ENCODE data around the gene ASTN2.

Gene ASTN2

DNA sequence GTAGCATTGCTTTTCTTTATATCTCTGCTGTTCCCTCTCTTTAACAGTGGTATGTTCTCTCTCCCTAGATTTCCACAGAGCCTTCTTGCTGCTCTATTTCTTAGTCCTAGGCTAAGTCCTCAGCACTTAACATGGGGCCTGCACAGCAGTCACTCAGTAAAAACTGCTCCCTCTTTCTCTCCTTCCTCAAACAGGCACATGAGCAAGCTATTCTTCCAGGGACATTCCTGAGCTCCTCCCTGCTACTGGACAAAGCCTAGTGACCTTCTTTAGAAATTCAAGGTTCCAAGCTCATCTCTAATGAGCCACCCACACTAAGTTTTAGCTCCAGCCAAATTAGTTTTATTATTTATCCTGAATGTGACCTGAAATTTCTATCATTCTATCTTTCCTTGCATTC is 688.3 kb downstream of the ASTN2 start:
- DNase-seq (ENCODE audit: insufficient read length, low spot score) (no peak), FAIRE-seq (no peak)

DNA sequence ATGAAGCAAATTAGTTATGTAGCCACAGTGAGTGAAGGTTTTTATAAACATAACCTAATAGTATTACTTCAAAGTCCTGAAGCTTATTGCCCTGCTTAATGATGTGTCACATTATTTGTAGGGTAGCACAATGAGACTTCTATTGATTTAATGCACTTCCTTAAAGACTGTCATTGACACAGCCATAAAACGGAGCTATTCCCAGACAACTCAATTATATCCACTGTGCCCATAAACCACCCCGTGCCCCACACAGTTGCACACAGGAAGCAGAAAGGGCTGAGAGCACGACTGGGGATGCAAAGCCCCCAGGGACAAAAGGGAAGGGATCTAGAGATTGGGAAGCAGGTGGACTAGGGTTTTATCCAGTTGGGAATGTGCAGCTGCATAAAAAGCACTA is 690.7 kb downstream of the ASTN2 start:
- FAIRE-seq (no peak), DNase-seq (ENCODE audit: insufficient read length, low spot score) (no peak)

DNA sequence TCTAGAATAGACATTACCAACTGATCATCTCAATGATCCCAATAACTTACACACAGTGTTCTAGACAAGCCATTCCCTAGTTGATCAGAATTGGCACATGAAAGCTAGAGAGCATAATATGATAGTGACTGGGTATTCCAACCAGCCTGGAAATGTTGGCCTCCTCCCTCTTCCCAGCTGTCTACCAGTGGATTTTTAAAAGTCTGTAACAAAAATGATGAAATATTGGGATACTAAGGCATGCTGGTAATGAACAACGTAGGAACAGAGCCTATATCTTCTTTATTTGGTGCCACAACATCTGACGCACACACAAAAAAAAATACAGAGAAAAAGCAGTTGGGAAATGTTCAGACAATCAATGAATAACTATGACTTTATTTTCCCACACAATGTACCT is 692.9 kb downstream of the ASTN2 start:
- DNase-seq (ENCODE audit: insufficient read length, low spot score) (no peak), FAIRE-seq (no peak)

DNA sequence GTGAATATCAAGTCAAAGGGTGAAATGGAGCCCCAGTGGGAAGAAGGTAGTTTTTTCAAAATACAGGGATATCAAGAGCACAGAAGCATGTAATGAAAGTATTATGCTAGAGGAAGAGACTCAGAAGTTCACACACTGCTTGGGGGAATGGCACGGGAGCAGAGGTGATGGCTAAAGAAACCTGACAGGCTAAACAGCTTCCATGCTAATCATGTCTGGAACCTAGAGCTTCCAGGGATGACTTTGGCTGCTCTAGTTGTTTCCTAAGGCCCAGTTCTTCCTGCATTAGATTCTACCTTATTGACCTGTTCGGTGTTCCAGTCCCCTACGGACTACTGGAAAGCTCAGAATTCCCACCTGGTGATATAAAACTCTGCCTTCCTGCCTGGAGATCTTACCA is 693.4 kb downstream of the ASTN2 start:
- FAIRE-seq (no peak), DNase-seq (ENCODE audit: insufficient read length, low spot score) (no peak)

DNA sequence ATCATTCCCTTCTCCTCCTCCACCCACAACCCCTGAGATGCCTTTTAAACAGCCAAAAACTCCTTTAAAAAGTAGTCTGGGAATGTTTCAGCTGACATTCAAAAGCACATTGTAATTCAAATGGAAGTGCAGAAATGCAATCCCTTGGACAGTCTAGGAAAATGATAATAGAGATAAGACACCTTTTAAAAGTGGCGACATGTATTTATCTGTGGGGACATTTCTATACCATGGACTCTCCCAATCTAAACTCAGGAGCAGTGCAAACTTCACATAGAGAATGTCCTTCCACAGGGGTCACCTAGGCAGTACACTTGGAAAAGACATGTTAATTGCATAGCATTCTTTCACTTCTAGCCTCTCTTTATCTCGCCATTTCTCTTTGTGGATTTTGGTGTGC is 694.7 kb downstream of the ASTN2 start:
- no peak for DNase-seq (ENCODE audit: insufficient read length, low spot score)
- no peak for FAIRE-seq

DNA sequence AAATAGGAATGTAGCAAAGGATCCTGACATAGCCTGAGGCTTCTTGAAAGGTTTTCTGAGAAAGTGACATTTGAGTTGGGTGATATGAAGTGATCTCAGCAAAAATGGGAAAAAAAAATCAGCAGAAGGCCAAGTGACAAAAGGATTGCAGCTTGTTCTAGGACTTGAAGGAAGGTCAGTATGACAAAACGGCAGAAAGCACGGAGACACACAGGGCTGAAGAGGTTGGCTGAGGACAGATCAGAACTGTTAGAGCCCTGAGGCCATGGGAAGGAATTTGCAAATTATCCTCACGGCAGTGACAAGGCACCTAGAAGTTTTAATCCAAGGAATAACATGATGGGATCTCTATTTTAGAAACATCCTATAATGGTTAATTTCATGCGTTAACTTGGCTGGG is 696.7 kb downstream of the ASTN2 start:
- DNase-seq (ENCODE audit: insufficient read length, low spot score) (no peak), FAIRE-seq (no peak)

DNA sequence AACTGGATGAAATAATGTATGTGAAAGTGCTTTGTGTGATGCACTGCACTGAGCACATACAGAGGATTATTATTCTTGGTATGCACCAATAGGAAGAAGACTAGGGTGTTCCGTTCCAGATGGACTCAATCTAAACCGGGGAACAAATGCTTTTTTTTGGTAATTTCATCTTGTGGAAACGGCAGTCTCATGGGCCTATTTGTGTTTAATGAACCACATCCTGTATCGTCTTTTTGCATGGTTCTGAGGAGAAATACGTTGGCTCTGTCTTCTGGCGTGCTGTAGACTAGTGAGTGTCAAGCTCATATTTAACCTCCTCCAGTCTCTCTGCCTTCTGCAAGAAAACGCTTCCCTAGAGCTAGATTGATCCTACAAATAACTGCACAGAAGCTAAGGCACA is 697.7 kb downstream of the ASTN2 start:
- DNase-seq (ENCODE audit: insufficient read length, low spot score) (no peak), FAIRE-seq (no peak)

DNA sequence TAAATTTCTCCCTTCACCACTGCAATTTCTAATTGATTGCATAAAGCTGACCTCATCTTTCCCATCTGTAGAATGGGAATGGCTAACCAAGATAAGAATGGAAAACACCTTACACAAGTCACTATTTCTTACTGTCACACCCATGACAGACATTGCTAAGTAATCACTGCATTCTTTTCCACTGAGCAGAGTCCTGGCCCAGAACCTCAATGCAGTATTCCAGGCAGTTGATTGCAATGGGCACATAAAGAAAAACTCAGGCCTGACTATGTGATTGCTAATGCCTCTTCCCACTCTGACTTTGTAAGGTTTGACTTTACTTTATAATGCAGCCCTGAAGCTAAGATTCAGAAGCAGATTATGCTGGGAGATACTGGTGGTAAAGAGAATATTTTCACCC is 698.4 kb downstream of the ASTN2 start:
- FAIRE-seq: no peak
- no peak for DNase-seq (ENCODE audit: insufficient read length, low spot score)

DNA sequence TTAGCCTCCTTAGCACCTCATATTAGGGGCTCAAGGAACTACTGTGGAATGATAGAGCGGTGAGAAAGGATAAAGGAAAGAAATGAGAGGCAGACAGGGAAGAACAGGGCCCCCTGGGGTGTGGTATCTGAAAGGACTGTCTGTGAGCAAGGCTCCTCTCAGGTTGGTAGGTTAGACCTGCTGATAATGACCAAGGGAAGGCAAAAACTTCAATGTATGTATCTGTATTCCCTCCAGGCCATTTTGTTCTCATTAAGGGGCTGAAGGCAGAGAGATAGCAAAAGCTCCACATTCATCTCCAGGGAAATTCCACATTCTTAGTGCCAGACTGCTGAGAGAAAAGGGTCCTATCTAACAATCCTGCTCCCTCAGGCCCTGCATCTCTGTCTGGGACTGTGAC is 699.1 kb downstream of the ASTN2 start:
- FAIRE-seq: no peak
- no peak for DNase-seq (ENCODE audit: insufficient read length, low spot score)

DNA sequence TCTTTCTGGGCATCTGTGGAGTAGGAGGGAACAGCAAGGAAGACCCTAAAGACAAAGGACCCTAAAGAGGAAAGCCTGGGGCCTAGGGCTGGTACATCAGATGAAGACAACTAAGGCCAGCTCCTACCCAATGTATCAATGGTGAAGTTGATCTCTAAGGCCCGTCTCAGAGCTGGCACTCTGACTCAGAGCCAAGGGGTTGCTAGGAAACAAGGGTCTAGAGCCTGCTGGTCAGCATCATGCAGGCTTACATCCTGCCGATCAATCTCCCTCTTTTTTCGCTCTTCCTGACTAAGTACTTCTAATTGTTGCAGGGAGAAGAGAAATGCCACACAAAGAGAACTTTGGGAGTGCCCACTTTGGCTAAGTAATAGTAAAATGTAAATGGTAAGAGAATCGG is 701.6 kb downstream of the ASTN2 start:
- FAIRE-seq (no peak), DNase-seq (ENCODE audit: insufficient read length, low spot score) (no peak)

DNA sequence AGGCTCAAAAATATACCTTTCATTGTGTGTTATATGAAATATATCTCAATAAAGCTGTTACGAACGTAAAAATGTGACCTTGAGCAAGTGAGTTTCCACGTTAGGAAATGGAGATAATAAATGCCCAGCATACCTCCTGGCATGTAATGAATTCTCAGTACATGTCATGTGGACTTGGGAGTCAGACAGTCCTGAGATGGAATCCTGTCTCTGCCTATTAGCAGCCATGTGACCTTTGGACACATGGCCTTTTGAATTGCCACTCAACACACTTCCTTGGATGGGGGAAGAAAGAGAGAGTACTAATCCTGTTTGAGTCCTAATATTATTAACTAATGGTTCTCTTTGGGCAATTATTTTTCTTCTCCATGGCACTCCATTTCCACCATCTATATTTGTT is 702.1 kb downstream of the ASTN2 start:
- FAIRE-seq: no peak

DNA sequence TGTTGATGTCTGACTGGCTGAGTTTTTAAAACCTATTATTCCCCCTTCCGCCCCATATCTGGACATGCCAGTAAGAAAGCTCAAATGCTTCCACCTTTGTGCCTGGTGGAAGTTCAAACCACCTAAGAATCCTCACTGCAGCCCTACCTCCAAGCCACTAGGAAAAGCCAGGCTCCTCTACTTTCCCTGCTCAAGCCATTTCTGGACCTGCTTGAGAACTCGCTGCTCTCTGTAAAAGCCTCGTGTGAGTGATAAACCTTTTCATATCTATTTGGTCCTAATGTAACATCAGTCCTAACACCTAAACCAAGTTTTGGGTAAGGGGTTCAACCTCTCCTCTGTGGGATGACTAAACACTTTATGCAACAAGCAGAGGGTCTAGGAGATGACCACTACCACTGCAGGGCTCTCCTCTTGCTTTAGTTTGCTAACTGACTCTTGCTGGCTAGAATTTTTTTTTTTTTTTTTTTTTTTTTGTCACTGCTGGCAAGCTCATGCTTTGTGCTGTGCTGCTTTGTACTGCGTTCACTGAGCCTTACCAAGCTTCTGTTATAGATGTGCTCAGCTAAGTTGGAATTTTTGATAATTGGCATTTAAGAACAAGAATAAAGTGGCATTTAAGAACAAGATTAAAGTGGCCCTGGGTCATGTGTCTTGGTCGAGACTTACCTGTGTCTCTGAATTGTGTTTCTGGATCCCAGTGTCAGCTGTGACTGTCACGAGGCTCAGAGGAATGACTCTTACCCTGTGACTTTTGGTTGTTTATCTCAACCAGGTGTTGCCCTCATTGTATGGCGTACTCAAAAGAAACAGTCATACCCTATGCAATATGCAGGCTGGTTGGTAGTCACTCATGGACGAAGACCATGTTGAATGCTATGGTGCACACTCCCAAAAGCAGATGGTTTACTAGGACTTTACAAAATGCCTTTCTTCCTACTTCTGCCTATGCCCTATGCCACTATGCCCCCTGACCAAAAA is 708.3 kb downstream of the ASTN2 start:
- no peak for FAIRE-seq

More for the DNA sequence above, 702.1 kb downstream of the ASTN2 start:
- no peak for DNase-seq (ENCODE audit: insufficient read length, low spot score)

DNA sequence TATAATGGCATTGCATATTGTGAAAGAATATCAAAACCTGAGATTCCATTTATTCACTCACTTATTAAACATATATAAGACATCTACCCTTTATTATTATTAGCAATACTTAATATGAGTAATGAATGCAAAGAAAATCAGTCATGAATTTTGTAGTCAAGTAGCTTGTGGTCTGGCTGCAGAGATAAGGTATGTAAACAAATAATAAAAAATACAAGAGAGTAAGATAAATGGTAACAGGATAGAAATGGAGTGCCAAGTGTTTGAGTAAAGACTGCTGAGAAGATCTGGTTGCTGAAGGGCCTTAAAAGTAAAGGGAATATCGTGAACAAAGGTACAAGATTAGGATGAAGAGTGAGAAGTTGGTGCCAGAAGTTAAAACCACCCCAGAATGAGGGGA is 709.3 kb downstream of the ASTN2 start:
- DNase-seq (ENCODE audit: insufficient read length, low spot score): no peak
- FAIRE-seq: no peak

More for the DNA sequence above, 708.3 kb downstream of the ASTN2 start:
- DNase-seq (ENCODE audit: insufficient read length, low spot score): no peak

DNA sequence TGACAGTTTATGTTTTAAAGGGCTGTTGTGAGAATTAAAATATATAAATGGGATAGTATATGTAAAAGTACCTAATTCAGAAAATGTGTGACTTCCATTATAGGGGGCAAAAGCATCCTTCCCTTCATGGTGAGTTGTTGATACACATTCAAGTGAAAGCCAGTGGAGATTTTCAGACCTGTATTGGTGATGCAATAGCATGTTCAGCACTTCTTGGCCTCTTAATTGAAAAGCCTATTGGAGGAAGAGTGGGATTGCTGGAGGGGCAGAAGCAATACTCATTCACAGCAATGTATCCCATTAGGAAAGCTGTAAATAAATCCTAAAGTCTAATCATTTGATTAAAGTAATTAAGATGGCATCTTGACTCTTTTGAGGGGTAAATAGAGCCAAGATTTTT is 710.4 kb downstream of the ASTN2 start:
- no peak for FAIRE-seq

DNA sequence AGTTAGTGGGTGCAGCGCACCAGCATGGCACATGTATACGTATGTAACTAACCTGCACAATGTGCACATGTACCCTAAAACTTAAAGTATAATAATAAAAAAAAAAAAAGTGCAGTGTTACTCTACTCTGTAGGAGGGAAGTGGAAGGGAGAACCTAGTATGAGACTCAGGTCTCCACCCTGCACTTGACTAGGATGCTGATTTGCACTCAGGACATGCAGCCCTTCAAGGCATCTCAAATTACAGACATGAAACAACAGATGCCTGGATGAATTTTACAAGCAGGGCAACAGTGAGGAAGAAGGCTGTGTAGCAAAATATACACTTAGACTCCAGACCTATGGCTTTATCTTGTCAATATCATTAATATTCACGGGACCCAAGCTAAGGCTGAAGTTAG is 711.2 kb downstream of the ASTN2 start:
- DNase-seq (ENCODE audit: insufficient read length, low spot score): no peak
- FAIRE-seq: no peak

More for the DNA sequence above, 710.4 kb downstream of the ASTN2 start:
- DNase-seq (ENCODE audit: insufficient read length, low spot score): no peak

DNA sequence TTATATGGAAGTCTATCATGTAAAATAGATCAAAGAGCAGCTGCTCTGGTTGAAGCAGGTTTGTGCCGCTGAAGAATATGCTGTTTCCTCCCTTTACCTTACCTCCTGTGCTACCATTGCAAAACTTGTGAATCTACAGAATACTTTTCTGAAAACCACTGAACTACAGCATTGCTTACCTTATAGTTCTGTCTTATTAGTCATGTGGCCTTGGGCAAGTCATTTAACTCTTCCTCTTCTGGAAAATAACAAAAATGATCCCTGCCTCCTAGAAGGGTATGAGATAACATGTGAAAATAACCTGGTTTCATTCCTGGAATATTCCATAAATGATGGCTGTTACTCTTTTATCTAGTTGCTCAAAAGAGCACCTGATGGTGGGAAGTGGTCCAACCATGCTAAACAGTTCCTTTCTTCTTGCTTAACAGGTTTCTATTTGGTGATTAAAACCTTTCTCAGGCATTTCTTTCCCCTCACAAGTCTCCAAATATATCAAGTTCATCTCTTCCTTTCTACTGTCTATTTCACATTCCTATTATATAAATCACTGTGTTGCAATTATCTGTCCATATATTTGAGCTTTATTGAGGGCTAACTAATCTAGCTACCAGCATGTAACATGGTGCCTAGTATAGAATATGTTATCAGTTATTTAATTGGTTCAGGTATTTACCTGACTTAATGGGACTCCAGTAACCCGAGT is 712.8 kb downstream of the ASTN2 start:
- DNase-seq (ENCODE audit: insufficient read length, low spot score) (no peak), FAIRE-seq (no peak)

DNA sequence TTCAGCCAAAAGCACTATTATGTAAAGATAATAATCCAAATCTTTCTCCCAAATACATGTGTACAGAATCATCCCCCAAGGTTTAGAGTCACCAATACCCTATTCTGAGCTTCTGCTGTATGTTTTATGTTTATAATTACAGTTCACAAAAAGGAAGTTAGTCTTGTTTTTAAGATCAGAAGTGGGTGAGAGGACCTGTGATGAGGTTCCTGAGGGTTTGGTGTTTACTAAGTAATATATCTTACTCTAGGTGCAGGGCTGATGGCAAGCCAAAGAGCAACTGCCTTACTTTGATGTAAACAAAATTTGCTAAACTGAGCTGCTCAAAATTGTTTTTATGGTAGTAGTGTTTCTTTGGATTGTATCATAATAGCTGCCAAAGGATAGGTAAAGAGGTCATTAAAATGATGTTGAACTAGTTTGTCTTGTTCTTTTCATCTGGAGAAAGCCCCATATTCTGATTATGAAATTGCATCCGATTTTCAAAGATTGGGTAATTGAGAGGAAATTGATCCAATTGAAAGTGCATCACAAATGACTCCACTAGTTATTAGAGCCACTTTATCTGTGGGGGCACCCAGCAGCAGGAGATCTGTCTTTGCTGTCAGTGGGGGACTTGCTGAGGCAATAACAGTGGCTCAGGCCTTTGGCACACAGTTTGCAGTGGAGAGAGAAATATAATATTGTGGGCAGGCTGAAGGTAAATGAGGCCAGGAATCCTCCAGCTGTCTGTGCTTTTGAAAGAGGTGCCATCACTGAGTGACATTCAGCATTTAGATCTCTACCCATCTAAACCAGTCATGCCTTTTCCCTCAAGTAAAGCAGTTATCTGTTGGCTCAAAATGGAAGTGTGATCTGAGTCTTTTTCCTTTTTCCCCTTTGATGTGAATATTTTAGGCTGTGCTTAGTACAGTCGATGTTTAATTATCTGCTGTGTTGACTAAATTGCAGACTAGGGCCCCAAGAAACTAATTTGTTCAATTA is 713.7 kb downstream of the ASTN2 start:
- FAIRE-seq (no peak), DNase-seq (ENCODE audit: insufficient read length, low spot score) (no peak)

DNA sequence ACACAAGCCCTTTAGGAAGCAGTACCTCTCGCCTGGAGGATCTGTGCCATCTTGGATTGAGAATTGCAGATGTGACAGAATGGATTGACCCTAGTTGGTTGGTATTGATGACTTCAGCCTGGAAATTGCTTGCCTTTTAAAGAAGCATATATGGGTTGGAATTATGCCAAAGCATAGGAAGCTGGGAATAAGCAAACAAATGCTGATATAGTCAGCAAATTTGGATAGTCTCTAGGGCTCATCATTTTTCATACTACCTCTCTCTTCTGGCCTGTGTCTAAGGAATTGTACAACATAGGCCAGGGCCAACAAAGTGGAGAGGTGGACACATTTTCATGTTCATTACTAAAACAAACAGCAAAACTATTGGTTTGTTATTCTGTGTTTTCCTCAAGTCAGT is 714.6 kb downstream of the ASTN2 start:
- DNase-seq (ENCODE audit: insufficient read length, low spot score) (no peak), FAIRE-seq (no peak)

DNA sequence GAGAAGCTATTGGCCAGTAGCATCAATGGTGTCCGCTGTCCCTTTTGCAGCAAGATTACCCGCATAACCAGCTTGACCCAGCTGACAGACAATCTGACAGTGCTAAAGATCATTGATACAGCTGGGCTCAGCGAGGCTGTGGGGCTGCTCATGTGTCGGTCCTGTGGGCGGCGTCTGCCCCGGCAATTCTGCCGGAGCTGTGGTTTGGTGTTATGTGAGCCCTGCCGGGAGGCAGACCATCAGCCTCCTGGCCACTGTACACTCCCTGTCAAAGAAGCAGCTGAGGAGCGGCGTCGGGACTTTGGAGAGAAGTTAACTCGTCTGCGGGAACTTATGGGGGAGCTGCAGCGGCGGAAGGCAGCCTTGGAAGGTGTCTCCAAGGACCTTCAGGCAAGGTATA is 717.0 kb downstream of the ASTN2 start:
- FAIRE-seq (no peak), DNase-seq (ENCODE audit: insufficient read length, low spot score) (no peak)

DNA sequence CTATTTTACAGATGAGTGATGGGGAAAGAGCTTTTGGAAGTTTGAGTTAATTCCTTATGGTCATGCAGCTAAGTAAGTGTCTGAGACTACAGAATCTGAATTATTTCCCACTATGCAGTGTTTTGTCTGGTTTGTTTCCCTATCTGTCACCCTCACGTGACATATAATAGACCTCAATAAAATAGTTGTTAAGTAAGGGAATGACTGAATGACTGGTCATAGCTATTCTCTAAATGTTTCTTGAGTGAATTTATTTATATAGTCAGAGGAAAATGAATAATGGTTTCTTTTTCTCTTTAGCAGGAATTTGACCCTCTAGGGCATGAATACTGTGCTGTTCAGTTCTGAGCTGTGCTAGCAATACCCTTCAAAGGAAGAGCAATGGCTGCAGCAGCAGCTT is 717.5 kb downstream of the ASTN2 start:
- no peak for FAIRE-seq
- DNase-seq (ENCODE audit: insufficient read length, low spot score): no peak

DNA sequence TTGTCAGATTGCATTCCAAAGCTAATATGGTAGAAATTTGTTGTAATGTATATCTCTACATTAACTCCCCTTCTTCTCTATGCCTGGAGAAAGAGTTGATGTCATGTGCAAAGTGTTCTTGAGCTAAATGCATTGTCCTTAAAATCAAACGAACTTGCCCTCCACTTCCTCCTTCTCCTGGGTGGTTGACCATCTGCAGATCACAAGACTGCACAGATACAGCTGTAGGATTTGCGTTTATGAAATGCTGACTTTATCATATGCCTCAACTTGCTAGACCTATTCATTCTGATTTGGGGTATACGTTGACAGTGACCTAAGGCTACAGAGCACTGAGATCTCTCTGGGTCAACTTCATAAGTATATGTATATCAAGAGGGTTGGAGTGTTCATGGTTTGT is 719.4 kb downstream of the ASTN2 start:
- DNase-seq (ENCODE audit: insufficient read length, low spot score): no peak

More for the DNA sequence above, 719.4 kb downstream of the ASTN2 start:
- FAIRE-seq: no peak

All from HTR-8/SVneo (cell line).